ENCODE measurements around the gene EMP1. TPM values are rescaled to one million over a fixed set of nuclear protein-coding genes. Genes with fewer than 3 reads are reported as not detected.

EMP1 gene
- total and polyA plus RNA-seq, 2 of the 8 experiments (the other 6 are each of a cell fraction or from before 2014, with no cell fraction given), result 0.17 to 0.65 TPM

GRCh38 chr12:13163868-13164635 is 32.5 kb upstream of the EMP1 start:
- ChIA-PET POLR2A (ENCODE audit: partially characterized antibody) (interaction anchor here (0.5 to 0.6 kb wide), 2 partner anchors 60 to 249 kb away, joined by 3 read pairs; no protein-coding TSS in a partner anchor), CTCF (ENCODE audit: partially characterized antibody) (interaction anchor here (0.6 to 1.1 kb wide), 3 partner anchors 27 to 225 kb away, joined by 4 to 5 read pairs (median 4); no protein-coding TSS in a partner anchor)
- peaks cover 0 to 4% (median 0%) of the 10 kb centered on the region in 4 experiments; a peak in 1 of 8 replicates for H3K36me3 ChIP-seq (ENCODE audit: control insufficient read depth in 2 of 4, insufficient read depth in 4 of 4, low read length in 3 of 4)
- H3K56ac ChIP-seq (replicated peaks; ENCODE audit: insufficient read length, low read depth, low read length), result no peak overlapping the region
- no peaks in the 10 kb centered on the region for H3K23me2 ChIP-seq (ENCODE audit: low read depth, low read length)
- no peak overlapping the region for H3K4me2 ChIP-seq (ENCODE audit: insufficient read depth in 1 of 2, low read depth in 2 of 2, low read length in 2 of 2)
- H4K5ac ChIP-seq (ENCODE audit: insufficient read length, low read depth, low read length), result no peak overlapping the region
- H3K79me2 ChIP-seq (ENCODE audit: control insufficient read depth in 1 of 2, insufficient read depth in 2 of 2, low read length in 2 of 2), result no peaks in the 10 kb centered on the region
- no peaks in the 10 kb centered on the region for H3K79me1 ChIP-seq (ENCODE audit: low read depth, low read length)
- H3K23ac ChIP-seq (ENCODE audit: insufficient read length), result no peak overlapping the region
- no peak overlapping the region for H4K91ac ChIP-seq (replicated peaks; ENCODE audit: insufficient read length, low read length)
- FAIRE-seq (no peak), DNase-seq (ENCODE audit: low read depth in 1 of 2, low spot score in 2 of 2) (no peak)
- no peaks in the 10 kb centered on the region for H3K27me3 ChIP-seq (replicated peaks in 1 of 4; ENCODE audit: control insufficient read depth in 3 of 4, extremely low read depth in 1 of 4, insufficient read depth in 3 of 4, low read length in 3 of 4)
- H2AFZ ChIP-seq (ENCODE audit: low read length), result no peak overlapping the region
- no peak overlapping the region for H2BK12ac ChIP-seq (ENCODE audit: low read depth, low read length)
- no peak overlapping the region for H2BK5ac ChIP-seq (ENCODE audit: low read depth, low read length)
- no peak overlapping the region for H3K14ac ChIP-seq (ENCODE audit: insufficient read length)
- H3K9ac ChIP-seq (replicated peaks in 1 of 4; ENCODE audit: extremely low read depth in 1 of 4, low read depth in 3 of 4, low read length in 3 of 4), result no peak overlapping the region
- H3K27ac ChIP-seq (ENCODE audit: low read depth, low read length), result no peak overlapping the region
- H3K4me1 ChIP-seq (replicated peaks in 1 of 4; ENCODE audit: control insufficient read depth in 3 of 4, insufficient read depth in 4 of 4, low read length in 3 of 4), result peaks cover 0 to 2% (median 0%) of the 10 kb centered on the region in 4 experiments; a peak in 1 of 7 replicates
- no peak overlapping the region for H4K8ac ChIP-seq (ENCODE audit: extremely low read depth, insufficient read depth, low read length)
- no peak overlapping the region for H2AK5ac ChIP-seq (ENCODE audit: low read depth, low read length)
- H2BK15ac ChIP-seq (ENCODE audit: low read length), result no peak overlapping the region; the same call in 1 of the 2 replicates
- 91% methylated on average over 8 of the region's 8 CpGs; no CpG with 5 or more reads in 1 of the 2 experiments for WGBS, 2 experiments (ENCODE audit: extremely low coverage in 1 of 2, insufficient coverage in 1 of 2, insufficient read length in 1 of 2, insufficient replicate concordance in 2 of 2, low coverage in 1 of 2, low lambda C conversion rate in 2 of 2, missing lambda C conversion rate in 1 of 2)
- no peak overlapping the region for H3K4me3 ChIP-seq (ENCODE audit: extremely low read depth in 1 of 4, insufficient read depth in 2 of 4, low read depth in 3 of 4, low read length in 4 of 4)
- no peak overlapping the region for H2BK20ac ChIP-seq (ENCODE audit: low read length)
- H2BK120ac ChIP-seq (replicated peaks; ENCODE audit: low read depth, low read length), result no peak overlapping the region
- no peak overlapping the region for H3K4ac ChIP-seq (replicated peaks; ENCODE audit: insufficient read length, low read depth, low read length)
- H3K9me3 ChIP-seq (ENCODE audit: insufficient read depth in 2 of 2, low read depth in 1 of 2, low read length in 1 of 2), result no peaks in the 10 kb centered on the region
- H3K18ac ChIP-seq (ENCODE audit: extremely low read depth, low read length), result no peak overlapping the region
- no peaks in the 10 kb centered on the region for H4K20me1 ChIP-seq (replicated peaks in 1 of 2; ENCODE audit: control insufficient read depth in 1 of 2, insufficient read depth in 2 of 2, low read length in 2 of 2)
- no peak for TF ChIP-seq RBBP5 (IDR thresholded peaks at IDR 0.05; ENCODE audit: borderline replicate concordance, low read depth, low read length)
- no peak for TF ChIP-seq POU5F1 (IDR thresholded peaks at IDR 0.05; ENCODE audit: low read depth, low read length)
- no peak for TF ChIP-seq KDM5A (IDR thresholded peaks at IDR 0.05; ENCODE audit: low read length)
- no peak for TF ChIP-seq JUND (IDR thresholded peaks at IDR 0.05; ENCODE audit: low read length)

Data from H1 (cell line).